HCT116 (cell line): ENCODE measurements around the gene OR5AL1.

Source experiments
- EGR1 ChIP-seq: IDR thresholded peaks from 2 replicates; pipeline ENCODE4 v1.6.1; 2012; ENCODE audit warnings: low read depth
- EZH2 ChIP-seq: fragments of 200-600 bp; sonication (generic); IDR thresholded peaks from 2 replicates; pipeline ENCODE4 v1.6.1; 2017; ENCODE audit warnings: antibody characterized with exemption, mixed run types
- TF ChIP-seq, protein P1 (sequence below): IDR thresholded peaks from 2 replicates; pipeline ENCODE4 v1.6.1; 2012

DNA sequence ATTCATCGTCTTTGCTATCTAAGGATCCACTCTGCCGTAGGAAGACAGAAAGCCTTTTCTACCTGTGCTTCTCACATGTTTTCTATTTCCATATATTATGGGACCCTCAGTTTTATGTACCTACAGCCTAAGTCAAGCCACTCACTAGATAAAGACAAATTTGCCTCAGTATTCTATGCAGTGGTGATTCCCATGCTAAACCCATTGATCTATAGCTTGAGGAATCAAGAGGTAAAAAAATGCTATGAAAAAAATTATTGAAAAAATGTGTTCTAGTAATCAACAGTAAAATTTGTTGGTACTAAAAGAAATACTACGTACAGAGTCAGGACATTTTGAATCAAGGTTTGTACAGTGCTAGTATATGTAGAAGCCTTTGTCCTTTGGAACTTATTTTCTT lies 18.1 kb upstream of the OR5AL1 start:
- TF ChIP-seq, protein P1, sequence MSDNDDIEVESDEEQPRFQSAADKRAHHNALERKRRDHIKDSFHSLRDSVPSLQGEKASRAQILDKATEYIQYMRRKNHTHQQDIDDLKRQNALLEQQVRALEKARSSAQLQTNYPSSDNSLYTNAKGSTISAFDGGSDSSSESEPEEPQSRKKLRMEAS = no peak
- TF ChIP-seq EGR1 (no peak), EZH2 (no peak)
